ENCODE data around the gene COQ8B.
A peak's percentile ranks its signal among the peaks of the same experiment; 100 is the strongest.
"Not testable (repeated sequence)": the region's sequence is repeated elsewhere in the genome, so short reads cannot be mapped to it uniquely, and the experiment has no call there.

Gene COQ8B

DNA sequence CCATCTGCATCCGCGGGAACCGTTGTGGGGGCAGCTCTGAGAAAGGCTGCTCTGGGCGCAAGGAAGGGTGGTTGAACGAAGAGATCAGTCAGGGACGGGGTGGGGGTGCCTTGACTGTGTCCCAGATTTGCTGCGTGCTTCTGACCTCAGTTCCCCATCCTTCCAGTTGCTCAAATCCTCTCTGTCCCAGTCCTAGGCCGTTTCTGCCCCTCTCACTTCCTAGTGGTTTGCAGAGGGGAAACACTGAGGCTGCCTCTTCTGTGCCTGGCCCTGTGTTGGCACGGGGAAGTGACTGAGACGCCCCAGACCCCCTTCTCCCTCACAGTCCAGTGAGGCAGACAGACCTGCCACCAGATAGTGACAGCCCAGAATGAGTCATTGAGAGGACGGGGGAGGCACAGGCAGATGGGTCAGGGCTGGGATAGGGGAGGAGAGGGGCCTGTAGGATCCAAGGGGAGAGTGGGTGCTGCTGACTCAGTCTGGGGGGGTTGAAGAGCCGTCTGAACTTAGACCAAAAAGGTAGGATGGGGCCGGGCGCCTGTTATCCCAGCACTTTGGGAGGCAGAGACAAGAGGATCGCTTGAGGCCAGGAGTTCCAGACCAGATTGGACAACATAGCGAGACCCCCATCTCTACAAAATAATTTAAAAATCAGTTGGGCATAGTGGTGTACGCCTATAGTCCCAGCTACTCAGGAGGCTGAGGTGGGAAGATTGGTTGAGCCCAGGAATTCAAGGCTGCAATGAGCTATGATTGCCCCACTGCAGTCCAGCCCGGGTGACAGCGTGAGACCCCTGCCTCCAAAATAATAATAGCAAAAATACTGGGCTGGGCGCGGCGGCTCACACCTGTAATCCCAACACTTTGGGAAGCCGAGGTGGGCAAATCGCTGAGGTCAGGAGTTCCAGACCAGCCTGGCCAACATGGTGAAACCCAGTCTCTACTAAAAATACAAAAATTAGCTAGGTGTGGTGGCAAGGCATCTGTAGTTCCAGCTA lies 52.7 kb downstream of the COQ8B start:
- DNase-seq, result peak; percentile 29

DNA sequence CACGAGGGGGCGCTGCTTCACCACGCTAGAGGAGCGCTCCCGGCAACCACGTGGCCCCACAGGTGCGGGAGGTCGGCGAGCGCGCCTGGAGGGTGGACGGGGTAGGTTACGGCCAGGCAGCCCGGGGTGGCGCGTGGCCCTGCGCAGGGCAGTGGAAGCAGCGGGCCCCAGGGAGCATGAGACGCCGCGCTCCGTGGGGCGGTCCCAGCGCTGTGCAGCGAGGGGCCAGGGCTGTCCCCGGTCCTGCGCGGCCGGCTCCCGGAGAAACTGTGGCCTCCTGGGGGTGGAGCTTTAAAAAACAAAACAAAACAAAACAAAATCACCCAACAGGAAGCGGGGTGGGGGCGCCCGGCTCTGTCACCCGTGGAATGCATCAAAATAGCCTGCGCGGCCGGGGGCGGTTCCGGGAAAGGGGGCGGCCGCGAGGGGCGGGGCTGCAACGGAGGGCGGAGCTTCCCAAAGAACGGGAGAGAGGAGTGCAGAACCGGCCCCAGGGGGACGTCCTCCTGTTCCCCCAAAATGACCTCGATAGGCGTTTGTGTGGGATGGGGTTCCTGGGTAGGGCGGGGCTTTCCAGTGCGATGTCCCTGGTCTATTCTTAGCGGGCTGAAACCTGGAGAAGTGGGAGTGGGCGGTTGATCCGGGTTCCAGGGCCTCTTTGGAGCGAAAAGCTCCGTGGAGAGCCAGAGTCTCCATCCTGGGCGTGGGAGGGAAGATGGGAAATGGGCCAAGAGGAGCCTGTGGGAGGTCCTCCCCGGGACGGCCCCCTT lies 53.6 kb downstream of the COQ8B start:
- DNase-seq, result peak; percentile 96

DNA sequence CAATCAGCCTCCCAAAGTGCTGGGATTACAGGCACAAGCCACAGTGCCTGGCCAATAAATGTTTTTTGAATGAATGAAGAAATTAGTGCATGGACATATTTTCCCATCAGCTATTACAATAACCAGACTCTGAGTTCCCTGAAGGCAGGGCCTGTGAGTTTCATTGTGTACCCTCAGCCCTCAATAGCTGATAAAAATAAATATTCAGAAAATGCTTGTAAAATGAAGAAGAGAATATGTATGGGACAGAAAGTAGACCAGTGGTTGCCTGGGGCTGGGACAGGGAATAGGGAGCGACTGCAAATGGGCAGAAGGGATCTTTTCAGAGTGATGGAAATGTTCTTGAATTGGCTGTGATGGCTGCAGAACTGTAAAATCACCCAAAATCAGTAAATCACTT lies 55.1 kb downstream of the COQ8B start:
- no peak for DNase-seq

GRCh38 chr19:40659566-40659965 lies 57.1 kb downstream of the COQ8B start:
- no peak for DNase-seq

- no peak for DNase-seq
These were observed 57.6 kb downstream of the COQ8B start for GRCh38 chr19:40659116-40659515.

DNA sequence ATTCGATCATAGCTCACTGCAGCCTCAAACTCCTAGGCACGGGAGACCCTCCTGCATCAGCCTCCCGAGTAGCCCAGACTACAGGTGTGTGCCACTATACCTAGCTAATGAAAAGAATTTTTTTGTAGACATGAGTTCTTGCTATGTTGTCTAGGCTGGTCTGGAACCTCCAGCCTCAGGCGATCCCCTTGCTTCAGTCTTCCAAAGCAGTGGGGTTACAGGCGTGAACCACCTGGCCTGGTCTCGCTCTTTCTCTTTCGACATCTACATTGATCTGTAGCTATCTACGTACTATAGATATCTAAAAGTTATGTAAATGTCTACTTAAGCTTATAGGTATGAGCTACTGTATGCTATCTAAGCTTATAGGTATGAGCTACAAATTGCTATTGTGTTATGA lies 58.7 kb downstream of the COQ8B start:
- DNase-seq, result no peak

- not testable (repeated sequence) for DNase-seq
These were observed 61.0 kb downstream of the COQ8B start for GRCh38 chr19:40655684-40656083.

- DNase-seq, result not testable (repeated sequence)
These were observed 64.4 kb downstream of the COQ8B start for GRCh38 chr19:40652303-40652702.

DNA sequence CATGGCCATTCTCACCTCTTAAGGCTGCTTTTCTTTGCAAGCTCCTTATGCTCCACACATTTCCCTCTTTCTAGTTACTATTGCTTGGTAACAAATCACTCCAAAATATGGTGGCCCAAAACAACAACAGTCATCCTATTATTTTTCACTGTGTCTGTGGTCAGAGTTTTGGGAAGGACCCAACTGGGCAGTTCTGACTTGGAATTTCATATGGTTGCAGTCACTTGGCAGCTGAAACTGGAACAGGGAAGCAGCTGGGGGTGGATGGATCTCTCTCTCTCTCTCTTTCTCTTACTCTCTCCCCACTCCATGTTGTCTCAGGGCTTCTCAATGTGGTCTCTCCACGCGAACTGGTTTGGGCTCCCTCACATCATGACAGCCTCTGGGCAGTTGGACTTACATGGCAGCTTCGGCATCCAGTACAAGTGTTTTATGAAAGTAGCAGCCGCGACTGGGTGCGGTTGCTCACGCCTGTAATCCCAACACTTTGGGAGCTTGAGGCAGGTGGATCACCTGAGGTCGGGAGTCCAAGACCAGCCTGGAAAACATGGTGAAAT lies 65.9 kb downstream of the COQ8B start:
- DNase-seq, result no peak

DNA sequence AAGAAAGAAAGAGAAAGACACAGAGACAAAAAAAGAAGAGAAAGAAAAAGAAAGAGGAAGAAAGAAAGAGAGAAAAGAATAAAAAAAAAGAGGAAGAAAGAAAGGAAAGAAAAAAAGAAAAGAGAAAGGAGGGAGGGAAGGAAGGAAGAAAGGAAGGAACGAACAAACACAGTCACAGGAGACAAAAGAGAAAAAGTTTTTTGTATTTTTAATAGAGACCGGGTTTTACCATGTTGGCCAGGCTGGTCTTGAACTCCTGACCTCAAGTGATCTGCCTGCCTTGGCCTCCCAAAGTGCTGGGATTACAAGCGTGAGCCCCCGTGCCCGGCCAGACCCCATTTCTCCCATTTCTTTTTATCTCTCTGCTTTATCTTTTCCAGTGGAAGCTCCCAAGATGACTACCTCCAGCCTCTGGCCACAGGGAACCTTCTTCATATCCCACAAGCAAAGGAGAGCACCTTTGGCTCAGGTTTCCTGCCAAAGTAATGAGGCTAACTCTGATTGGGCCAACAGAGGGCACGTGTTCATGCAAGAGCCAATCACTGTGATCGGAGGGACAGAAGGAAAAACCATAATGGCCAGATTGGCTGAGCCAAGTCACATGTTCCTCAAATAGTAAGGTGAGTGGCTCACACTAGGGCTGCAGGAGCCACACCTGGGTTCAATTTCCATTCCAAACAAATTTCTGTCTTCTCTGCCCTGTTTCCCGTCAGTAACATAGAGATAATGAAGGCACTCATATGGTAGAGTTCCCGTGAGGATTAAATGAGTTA lies 66.6 kb downstream of the COQ8B start:
- DNase-seq, result not testable (repeated sequence)

- DNase-seq, result no peak
These were observed 69.9 kb downstream of the COQ8B start for GRCh38 chr19:40646743-40647254.

DNA sequence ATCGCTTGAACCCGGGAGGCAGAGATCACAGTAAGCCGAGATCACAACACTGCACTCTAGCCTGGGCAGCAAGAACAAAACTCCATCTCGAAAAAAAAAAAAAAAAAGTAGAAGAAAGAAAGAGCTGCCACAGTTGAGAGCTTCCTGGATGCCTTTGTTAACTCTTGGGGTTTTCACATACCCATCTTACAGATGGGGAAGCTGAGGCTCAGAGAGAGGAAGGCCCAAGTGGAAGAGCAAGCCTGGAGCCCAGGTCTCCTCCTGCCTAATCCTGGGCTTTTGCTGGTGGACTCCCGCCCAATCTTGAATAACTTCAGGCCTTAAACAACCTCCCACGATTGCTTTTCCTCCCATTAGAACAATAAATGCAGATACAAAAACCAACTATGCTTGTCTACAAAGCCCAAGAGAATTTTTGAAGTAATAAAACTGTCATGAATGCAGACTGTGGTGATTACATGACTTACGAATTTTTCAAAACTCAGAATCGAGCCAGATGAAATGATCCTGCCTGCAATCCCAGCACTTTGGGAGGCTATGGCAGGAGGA lies 73.9 kb downstream of the COQ8B start:
- DNase-seq, result no peak

GRCh38 chr19:40642051-40642706 lies 74.5 kb downstream of the COQ8B start:
- no peak for DNase-seq
